ENCODE results near the gene TMEFF2. TPM values are rescaled to one million over a fixed set of nuclear protein-coding genes. Genes with fewer than 3 reads are reported as not detected.

Gene TMEFF2
- total RNA-seq, 2 experiments from 2014 or later, result not detected

- Mint-ChIP-seq H3K27me3 (peaks cover 7% of the 10 kb centered on the region), H3K4me3 (no peak overlapping the region), H3K4me1 (no peaks in the 10 kb centered on the region), H3K27ac (no peak overlapping the region), H3K9me3 (no peaks in the 10 kb centered on the region), H3K36me3 (no peaks in the 10 kb centered on the region)
- no peak for DNase-seq
Measured at GRCh38 chr2:192007581-192008228, 187.0 kb downstream of the TMEFF2 start.

- H3K27ac Mint-ChIP-seq, result no peak overlapping the region
- H3K9me3 Mint-ChIP-seq, result no peaks in the 10 kb centered on the region
- no peak overlapping the region for H3K4me3 Mint-ChIP-seq
- H3K27me3 Mint-ChIP-seq, result peaks cover 7% of the 10 kb centered on the region
- H3K4me1 Mint-ChIP-seq, result no peaks in the 10 kb centered on the region
- no peak for DNase-seq
- no peaks in the 10 kb centered on the region for H3K36me3 Mint-ChIP-seq
Measured at GRCh38 chr2:192005211-192005610, 189.5 kb downstream of the TMEFF2 start.

- Mint-ChIP-seq H3K36me3 (no peaks in the 10 kb centered on the region), H3K9me3 (no peaks in the 10 kb centered on the region), H3K4me3 (no peak overlapping the region), H3K4me1 (no peaks in the 10 kb centered on the region), H3K27ac (no peak overlapping the region), H3K27me3 (peaks cover 4% of the 10 kb centered on the region)
- no peak for DNase-seq
Measured at GRCh38 chr2:192004188-192004963, 190.4 kb downstream of the TMEFF2 start.

GRCh38 chr2:192002418-192002817 is 192.3 kb downstream of the TMEFF2 start:
- Mint-ChIP-seq H3K4me1 (no peaks in the 10 kb centered on the region), H3K27me3 (no peaks in the 10 kb centered on the region)

GRCh38 chr2:192000196-192000980 is 194.3 kb downstream of the TMEFF2 start:
- Mint-ChIP-seq H3K27me3 (no peaks in the 10 kb centered on the region), H3K4me1 (no peaks in the 10 kb centered on the region), H3K27ac (no peak overlapping the region), H3K4me3 (no peak overlapping the region), H3K9me3 (no peaks in the 10 kb centered on the region), H3K36me3 (no peaks in the 10 kb centered on the region)
- DNase-seq, result no peak

More at GRCh38 chr2:192002418-192002817, 192.3 kb downstream of the TMEFF2 start:
- Mint-ChIP-seq H3K9me3 (no peaks in the 10 kb centered on the region), H3K27ac (no peak overlapping the region), H3K36me3 (no peaks in the 10 kb centered on the region), H3K4me3 (no peak overlapping the region)
- DNase-seq, result no peak

- Mint-ChIP-seq H3K27ac (no peak overlapping the region), H3K4me1 (no peaks in the 10 kb centered on the region), H3K4me3 (no peak overlapping the region), H3K36me3 (no peaks in the 10 kb centered on the region), H3K27me3 (peaks cover 2% of the 10 kb centered on the region), H3K9me3 (no peaks in the 10 kb centered on the region)
- no peak for DNase-seq
Measured at GRCh38 chr2:191999101-191999841, 195.5 kb downstream of the TMEFF2 start.

GRCh38 chr2:191995285-191995684 is 199.4 kb downstream of the TMEFF2 start:
- Mint-ChIP-seq H3K27ac (no peak overlapping the region), H3K4me3 (no peak overlapping the region)

GRCh38 chr2:191994749-191995148 is 200.0 kb downstream of the TMEFF2 start:
- Mint-ChIP-seq H3K9me3 (no peaks in the 10 kb centered on the region), H3K27ac (no peak overlapping the region), H3K4me3 (no peak overlapping the region), H3K36me3 (no peaks in the 10 kb centered on the region), H3K27me3 (peaks cover 2% of the 10 kb centered on the region), H3K4me1 (no peaks in the 10 kb centered on the region)
- DNase-seq, result no peak

More at GRCh38 chr2:191995285-191995684, 199.4 kb downstream of the TMEFF2 start:
- Mint-ChIP-seq H3K4me1 (no peaks in the 10 kb centered on the region), H3K36me3 (no peaks in the 10 kb centered on the region), H3K9me3 (no peaks in the 10 kb centered on the region), H3K27me3 (peaks cover 2% of the 10 kb centered on the region)
- DNase-seq, result no peak

- DNase-seq, result no peak
- Mint-ChIP-seq H3K4me3 (no peak overlapping the region), H3K27ac (no peak overlapping the region), H3K27me3 (peaks cover 2% of the 10 kb centered on the region), H3K36me3 (no peaks in the 10 kb centered on the region), H3K9me3 (no peaks in the 10 kb centered on the region), H3K4me1 (no peaks in the 10 kb centered on the region)
Measured at GRCh38 chr2:191991442-191991841, 203.3 kb downstream of the TMEFF2 start.

GRCh38 chr2:191985740-191986139 is 209.0 kb downstream of the TMEFF2 start:
- H3K4me3 Mint-ChIP-seq, result no peak overlapping the region
- H3K4me1 Mint-ChIP-seq, result no peaks in the 10 kb centered on the region
- H3K27ac Mint-ChIP-seq, result no peak overlapping the region
- no peaks in the 10 kb centered on the region for H3K27me3 Mint-ChIP-seq
- no peaks in the 10 kb centered on the region for H3K36me3 Mint-ChIP-seq
- no peak for DNase-seq
- no peaks in the 10 kb centered on the region for H3K9me3 Mint-ChIP-seq

GRCh38 chr2:191983591-191983990 is 211.1 kb downstream of the TMEFF2 start:
- Mint-ChIP-seq H3K27ac (no peak overlapping the region), H3K27me3 (peaks cover 6% of the 10 kb centered on the region), H3K9me3 (no peaks in the 10 kb centered on the region), H3K4me1 (no peaks in the 10 kb centered on the region), H3K36me3 (no peaks in the 10 kb centered on the region), H3K4me3 (no peak overlapping the region)
- DNase-seq, result no peak

- Mint-ChIP-seq H3K9me3 (no peaks in the 10 kb centered on the region), H3K4me3 (no peak overlapping the region), H3K27ac (no peak overlapping the region), H3K36me3 (no peaks in the 10 kb centered on the region), H3K27me3 (peaks cover 6% of the 10 kb centered on the region), H3K4me1 (no peaks in the 10 kb centered on the region)
- DNase-seq, result no peak
Measured at GRCh38 chr2:191983186-191983585, 211.5 kb downstream of the TMEFF2 start.

- Mint-ChIP-seq H3K27me3 (peaks cover 6% of the 10 kb centered on the region), H3K9me3 (no peaks in the 10 kb centered on the region), H3K4me3 (no peak overlapping the region), H3K36me3 (no peaks in the 10 kb centered on the region), H3K4me1 (no peaks in the 10 kb centered on the region), H3K27ac (no peak overlapping the region)
- DNase-seq, result no peak
Measured at GRCh38 chr2:191981706-191982105, 213.0 kb downstream of the TMEFF2 start.

- Mint-ChIP-seq H3K4me1 (no peaks in the 10 kb centered on the region), H3K36me3 (no peaks in the 10 kb centered on the region), H3K4me3 (no peak overlapping the region), H3K27ac (no peak overlapping the region), H3K9me3 (no peaks in the 10 kb centered on the region), H3K27me3 (peaks cover 6% of the 10 kb centered on the region)
- DNase-seq, result no peak
Measured at GRCh38 chr2:191980483-191980882, 214.2 kb downstream of the TMEFF2 start.
